Tibial nerve (tissue), 4 donors: ENCODE measurements around the gene INO80D.

Experiments used
- CTCF ChIP-seq, 5 experiments: fragments of 200-600 bp in 3 of 5; fragments of 450-650 bp in 2 of 5; sonication (generic) in 3 of 5; IDR thresholded peaks; one replicate each; pipeline ENCODE4 v1.5.1; 2016 to 2019; ENCODE audit warnings: antibody characterized with exemption in 5 of 5, mild to moderate bottlenecking in 3 of 5, moderate library complexity in 2 of 5
- EP300 ChIP-seq, 2 donors: sonication (generic); formaldehyde crosslinking; IDR thresholded peaks; one replicate each; pipeline ENCODE4 v1.6.1; 2017; ENCODE audit warnings: antibody characterized with exemption in 2 of 2, mild to moderate bottlenecking in 1 of 2
- POLR2A ChIP-seq, 2 donors: fragments of 450-650 bp; IDR thresholded peaks; one replicate each; pipeline ENCODE4 v1.6.1; 2017; ENCODE audit warnings: antibody characterized with exemption in 2 of 2, mild to moderate bottlenecking in 2 of 2, moderate library complexity in 2 of 2

- no peak for TF ChIP-seq CTCF (IDR thresholded peaks at IDR 0.05)
- no peak for TF ChIP-seq POLR2A (IDR thresholded peaks at IDR 0.05)
- TF ChIP-seq EP300 (IDR thresholded peaks at IDR 0.05), result no peak
Observed at GRCh38 chr2:206062724-206063123, 23.2 kb downstream of the INO80D start.
